GM12878 (cell line): ENCODE data around the gene HMGCR. TPM values are rescaled to one million over a fixed set of nuclear protein-coding genes. Genes with fewer than 3 reads are reported as not detected.

Experiments
- polyA plus RNA-seq, 11 experiments: library from polyadenylated mRNA; depleted of rRNA in 4 of 11; unstranded in 6 of 11; stranded (reverse) in 5 of 11; fragments of >200 nt; fragmentation: Nextera tagmentation in 4 of 11; fragmentation: Illumina TruSeq in 1 of 11; extraction: Ambion mirVana in 4 of 11; extraction: Trizol in 1 of 11; gene quantifications; 1 replicate in 1 of 11; 2 replicates in 10 of 11; pipeline versions ENCODE4 v1.2.1 to v1.2.3, GENCODE V29; 2011 to 2016; ENCODE audit warnings: inconsistent platforms in 2 of 11, missing spikeins in 2 of 11, low read depth in 1 of 11
- total RNA-seq, 4 experiments: library from RNA; depleted of rRNA in 3 of 4; stranded (reverse); fragments of >200 nt in 3 of 4; fragmentation: Illumina TruSeq in 1 of 4; extraction: Trizol in 1 of 4; gene quantifications; 2 replicates each; pipeline versions ENCODE4 v1.2.1 to v1.2.3, GENCODE V29; 2013 to 2021

HMGCR gene
- total and polyA plus RNA-seq, 10 of the 15 experiments (the other 5 are each of a cell fraction or from before 2014, with no cell fraction given), result 30.8 to 119 (median 73.9) TPM

Other genes with a start within 250 kb of the HMGCR start
- gene ANKRD31, start 100.3 kb upstream of the HMGCR start, total RNA-seq (2014; rRNA removed), result under 0.01 and 0.05 TPM in 2 replicates
- gene ANKRD31, start 100.3 kb upstream of the HMGCR start, total RNA-seq (2014; rRNA removed; fragmentation: Illumina TruSeq; extraction: Trizol), result 0.05 and 0.09 TPM in 2 replicates
- gene ANKRD31, start 100.3 kb upstream of the HMGCR start, total RNA-seq (2021), result not detected in 2 replicates
- 0.05 and 0.12 TPM in 2 replicates for gene ANKRD31, start 100.3 kb upstream of the HMGCR start, polyA plus RNA-seq (2011; rRNA removed)
- 0.03 TPM in 1 of 2 replicates, not detected in the other for gene ANKRD31, start 100.3 kb upstream of the HMGCR start, polyA plus RNA-seq (2014; fragmentation: Illumina TruSeq; extraction: Trizol)
- under 1 TPM in 1 of 2 experiments, not detected in 1; 0.02 TPM for gene ANKRD31, start 100.3 kb upstream of the HMGCR start, polyA plus RNA-seq (2014; fragmentation: Nextera tagmentation; extraction: Ambion mirVana)
- 0.03 TPM in 1 of 2 replicates, not detected in the other for gene ANKRD31, start 100.3 kb upstream of the HMGCR start, polyA plus RNA-seq (2014; rRNA removed)
- gene ANKRD31, start 100.3 kb upstream of the HMGCR start, polyA plus RNA-seq (2016; fragmentation: Nextera tagmentation; extraction: Ambion mirVana), result under 1 TPM; 0.04 to 0.10 TPM
- gene CERT1, start 174.4 kb downstream of the HMGCR start, total RNA-seq (2014; rRNA removed), result 13.3 and 13.4 TPM in 2 replicates
- gene CERT1, start 174.4 kb downstream of the HMGCR start, total RNA-seq (2014; rRNA removed; fragmentation: Illumina TruSeq; extraction: Trizol), result 35.3 and 36.7 TPM in 2 replicates
- 30.2 and 30.7 TPM in 2 replicates for gene CERT1, start 174.4 kb downstream of the HMGCR start, total RNA-seq (2021)
- gene CERT1, start 174.4 kb downstream of the HMGCR start, polyA plus RNA-seq (2011; rRNA removed), result 26.5 and 27.6 TPM in 2 replicates
- gene CERT1, start 174.4 kb downstream of the HMGCR start, polyA plus RNA-seq (2014; fragmentation: Illumina TruSeq; extraction: Trizol), result 32.5 and 43.2 TPM in 2 replicates
- 10 to 100 TPM in 1 of 2 experiments, 1 to 10 TPM in 1; 7.7 to 10.4 TPM for gene CERT1, start 174.4 kb downstream of the HMGCR start, polyA plus RNA-seq (2014; fragmentation: Nextera tagmentation; extraction: Ambion mirVana)
- gene CERT1, start 174.4 kb downstream of the HMGCR start, polyA plus RNA-seq (2014; rRNA removed), result 11.1 and 14.1 TPM in 2 replicates
- gene CERT1, start 174.4 kb downstream of the HMGCR start, polyA plus RNA-seq (2016; fragmentation: Nextera tagmentation; extraction: Ambion mirVana), result 10 to 100 TPM; 24.6 to 29.9 TPM
- 29.0 and 36.8 TPM in 2 replicates for gene POLK, start 174.7 kb downstream of the HMGCR start, total RNA-seq (2014; rRNA removed)
- 39.9 and 42.0 TPM in 2 replicates for gene POLK, start 174.7 kb downstream of the HMGCR start, total RNA-seq (2014; rRNA removed; fragmentation: Illumina TruSeq; extraction: Trizol)
- gene POLK, start 174.7 kb downstream of the HMGCR start, total RNA-seq (2021), result 25.6 and 26.6 TPM in 2 replicates
- gene POLK, start 174.7 kb downstream of the HMGCR start, polyA plus RNA-seq (2011; rRNA removed), result 47.6 and 75.0 TPM in 2 replicates
- 36.7 and 44.0 TPM in 2 replicates for gene POLK, start 174.7 kb downstream of the HMGCR start, polyA plus RNA-seq (2014; fragmentation: Illumina TruSeq; extraction: Trizol)
- 10 to 100 TPM; 10.4 to 10.7 TPM for gene POLK, start 174.7 kb downstream of the HMGCR start, polyA plus RNA-seq (2014; fragmentation: Nextera tagmentation; extraction: Ambion mirVana)
- 15.0 and 20.9 TPM in 2 replicates for gene POLK, start 174.7 kb downstream of the HMGCR start, polyA plus RNA-seq (2014; rRNA removed)
- 10 to 100 TPM; 29.0 to 32.0 TPM for gene POLK, start 174.7 kb downstream of the HMGCR start, polyA plus RNA-seq (2016; fragmentation: Nextera tagmentation; extraction: Ambion mirVana)